Subcutaneous adipose tissue (tissue), 4 donors: ENCODE results near the gene ARAP1. TPM values are rescaled to one million over a fixed set of nuclear protein-coding genes. Genes with fewer than 3 reads are reported as not detected.

Source experiments
- total RNA-seq, 4 donors: library from RNA; depleted of rRNA; stranded (reverse); fragments of >200 nt; gene quantifications; one replicate each; pipeline ENCODE4 v1.1.0, GENCODE V29; 2016
- TF ChIP-seq, protein P1 (sequence below): fragments of 450-650 bp; IDR thresholded peaks from one replicate; pipeline ENCODE4 v1.5.1; 2016; ENCODE audit warnings: low read depth, mild to moderate bottlenecking, control low read depth, antibody characterized with exemption, moderate library complexity

The ARAP1 gene
- total RNA-seq, 4 donors from 2014 or later = 35.1 to 161 (median 127) TPM

DNA sequence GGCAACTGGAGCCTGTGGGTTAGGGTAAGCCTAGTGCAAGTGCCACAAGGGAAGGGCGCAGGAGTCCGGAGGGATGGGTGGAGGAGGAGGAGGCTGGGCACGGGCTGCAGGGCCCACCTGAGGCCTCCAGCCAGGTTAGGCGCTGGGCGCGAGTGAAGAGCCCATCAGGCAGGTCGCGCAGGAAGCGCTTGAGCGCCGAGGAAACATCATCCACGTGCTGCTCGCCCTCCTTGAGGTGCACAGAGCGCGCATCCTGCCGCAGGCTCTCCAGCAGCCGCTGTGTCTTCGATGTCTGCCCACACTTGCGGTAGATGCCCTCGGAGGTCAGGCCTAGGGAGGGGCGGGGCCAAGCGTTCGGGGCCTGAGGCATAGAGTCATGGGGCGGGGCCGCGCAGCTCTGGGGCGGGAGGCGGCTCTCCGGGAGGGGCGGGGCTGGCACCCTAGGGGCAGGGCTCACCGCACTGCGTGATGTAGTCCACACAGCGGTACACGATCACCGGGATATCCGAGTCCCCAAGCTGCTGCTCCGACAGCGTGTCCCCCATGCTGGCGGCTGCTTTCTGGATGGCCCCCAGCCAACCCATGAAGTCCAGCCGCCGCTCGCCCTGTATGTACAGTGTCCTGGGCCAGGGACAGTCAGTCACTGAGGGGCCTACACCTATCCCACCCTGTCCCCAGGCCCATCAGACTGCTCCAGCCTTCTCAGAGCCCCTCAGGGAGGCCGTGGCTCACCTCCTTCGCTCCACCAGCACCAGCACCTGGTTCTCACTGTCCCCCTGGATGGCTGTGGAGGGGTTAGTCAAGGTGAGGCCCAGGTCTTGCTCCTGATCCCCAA lies 55.1 kb downstream of the ARAP1 start:
- TF ChIP-seq, protein P1, sequence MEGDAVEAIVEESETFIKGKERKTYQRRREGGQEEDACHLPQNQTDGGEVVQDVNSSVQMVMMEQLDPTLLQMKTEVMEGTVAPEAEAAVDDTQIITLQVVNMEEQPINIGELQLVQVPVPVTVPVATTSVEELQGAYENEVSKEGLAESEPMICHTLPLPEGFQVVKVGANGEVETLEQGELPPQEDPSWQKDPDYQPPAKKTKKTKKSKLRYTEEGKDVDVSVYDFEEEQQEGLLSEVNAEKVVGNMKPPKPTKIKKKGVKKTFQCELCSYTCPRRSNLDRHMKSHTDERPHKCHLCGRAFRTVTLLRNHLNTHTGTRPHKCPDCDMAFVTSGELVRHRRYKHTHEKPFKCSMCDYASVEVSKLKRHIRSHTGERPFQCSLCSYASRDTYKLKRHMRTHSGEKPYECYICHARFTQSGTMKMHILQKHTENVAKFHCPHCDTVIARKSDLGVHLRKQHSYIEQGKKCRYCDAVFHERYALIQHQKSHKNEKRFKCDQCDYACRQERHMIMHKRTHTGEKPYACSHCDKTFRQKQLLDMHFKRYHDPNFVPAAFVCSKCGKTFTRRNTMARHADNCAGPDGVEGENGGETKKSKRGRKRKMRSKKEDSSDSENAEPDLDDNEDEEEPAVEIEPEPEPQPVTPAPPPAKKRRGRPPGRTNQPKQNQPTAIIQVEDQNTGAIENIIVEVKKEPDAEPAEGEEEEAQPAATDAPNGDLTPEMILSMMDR = no peak

DNA sequence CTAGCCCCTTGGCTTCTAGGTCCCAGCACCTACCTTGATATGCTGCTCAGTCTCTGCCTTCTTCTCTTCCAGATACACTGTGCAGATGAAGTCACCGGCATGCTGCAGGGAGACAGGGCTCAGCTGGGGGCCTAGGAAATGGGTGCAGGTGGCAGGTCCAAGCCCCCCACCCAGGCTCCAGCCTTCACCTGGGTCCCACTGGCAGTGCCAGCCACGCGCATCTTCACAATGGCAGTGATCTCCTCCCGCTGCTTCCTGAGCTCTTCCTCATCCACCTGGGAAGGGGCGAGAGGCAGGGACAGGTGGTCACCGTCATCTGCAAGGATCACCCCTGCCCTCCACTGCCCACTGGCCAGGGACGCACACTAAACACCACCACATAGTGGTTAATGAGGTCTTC lies 56.9 kb downstream of the ARAP1 start:
- TF ChIP-seq, protein P1 = no peak

DNA sequence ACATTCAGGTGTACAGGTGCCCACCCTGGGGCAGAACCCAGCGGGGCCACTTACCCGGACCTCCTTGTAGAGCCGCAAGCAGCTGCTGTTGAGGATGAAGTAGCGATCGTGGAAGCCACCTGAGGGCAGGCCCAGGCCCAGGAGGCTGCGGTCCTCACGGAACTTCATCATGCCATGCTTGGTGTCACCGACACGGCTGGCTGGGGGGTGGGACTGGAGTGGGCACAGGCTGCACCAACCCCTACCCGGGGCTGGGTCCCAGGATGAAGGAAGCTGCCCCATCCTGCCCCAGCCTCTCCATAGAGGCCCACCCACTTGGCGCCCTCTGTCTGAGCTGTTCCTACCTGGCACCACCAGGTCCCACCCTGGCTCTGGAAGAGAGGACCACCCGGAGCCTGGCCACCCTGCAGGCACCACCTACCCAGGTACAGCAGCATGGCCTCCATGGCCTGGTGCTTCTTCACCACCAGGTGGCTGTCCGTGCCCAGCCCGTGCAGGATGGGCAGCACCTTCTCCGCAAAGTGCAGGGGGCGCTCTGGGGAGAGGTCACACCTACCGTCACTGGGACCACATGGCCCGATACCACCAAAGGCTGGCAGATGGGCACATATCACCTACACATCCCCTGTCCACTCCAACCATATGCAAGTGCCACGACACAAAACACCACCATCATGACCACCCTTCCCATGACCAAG lies 58.8 kb downstream of the ARAP1 start:
- TF ChIP-seq, protein P1 = no peak

DNA sequence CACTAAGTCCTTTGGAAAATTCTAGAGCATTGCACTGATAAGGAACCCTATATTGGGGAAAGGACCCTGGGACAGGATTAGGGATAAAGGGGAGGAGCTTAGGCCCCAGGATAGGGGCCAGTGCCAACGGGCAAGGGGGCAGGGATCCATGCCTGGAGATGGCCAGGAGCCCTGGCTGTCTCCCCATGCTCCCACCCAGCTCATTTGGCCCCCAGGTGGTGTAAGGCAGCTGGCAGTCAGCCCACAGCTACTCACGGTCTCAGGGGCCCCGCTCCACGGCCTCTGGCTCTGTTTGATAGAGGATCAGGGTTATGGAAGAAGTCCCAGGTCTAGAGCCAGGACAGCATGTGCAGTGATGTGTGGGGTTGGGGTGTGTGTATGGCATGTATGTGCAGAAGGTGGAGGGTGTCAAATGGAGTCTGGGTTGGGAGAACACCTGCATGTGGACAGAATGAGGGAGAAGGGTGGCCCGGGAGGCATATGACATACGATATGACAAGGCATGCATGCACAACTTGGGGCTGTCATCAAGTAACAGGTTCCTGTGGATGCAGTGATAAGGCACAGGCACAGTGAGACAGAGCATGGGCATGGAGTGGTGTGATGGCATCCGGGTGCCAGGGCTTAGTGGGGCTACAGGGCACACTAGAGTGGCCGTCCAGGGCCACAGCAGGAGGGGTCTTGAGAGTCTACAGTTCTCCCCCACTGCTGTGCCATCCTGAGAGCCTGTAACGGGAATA lies 59.5 kb downstream of the ARAP1 start:
- TF ChIP-seq, protein P1 = no peak

DNA sequence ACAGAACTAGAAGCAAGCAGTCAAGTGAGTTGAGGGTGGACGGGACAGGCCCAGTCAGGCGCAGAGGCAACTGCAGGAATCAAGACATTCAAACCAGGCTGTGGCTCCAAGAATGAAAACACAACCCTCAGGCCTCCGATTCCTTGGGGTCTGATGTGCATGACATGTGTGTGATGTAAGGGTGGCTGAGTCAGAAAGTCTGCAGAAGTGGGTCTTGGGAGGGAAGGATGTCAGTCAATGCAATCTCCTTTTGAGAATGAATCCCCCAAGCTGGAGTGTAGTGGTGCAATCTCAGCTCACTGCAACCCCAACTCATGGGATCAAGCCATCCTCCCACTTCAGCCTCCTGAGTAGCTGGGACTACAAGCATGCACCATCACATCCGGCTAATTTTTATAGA lies 62.0 kb downstream of the ARAP1 start:
- TF ChIP-seq, protein P1 = no peak

DNA sequence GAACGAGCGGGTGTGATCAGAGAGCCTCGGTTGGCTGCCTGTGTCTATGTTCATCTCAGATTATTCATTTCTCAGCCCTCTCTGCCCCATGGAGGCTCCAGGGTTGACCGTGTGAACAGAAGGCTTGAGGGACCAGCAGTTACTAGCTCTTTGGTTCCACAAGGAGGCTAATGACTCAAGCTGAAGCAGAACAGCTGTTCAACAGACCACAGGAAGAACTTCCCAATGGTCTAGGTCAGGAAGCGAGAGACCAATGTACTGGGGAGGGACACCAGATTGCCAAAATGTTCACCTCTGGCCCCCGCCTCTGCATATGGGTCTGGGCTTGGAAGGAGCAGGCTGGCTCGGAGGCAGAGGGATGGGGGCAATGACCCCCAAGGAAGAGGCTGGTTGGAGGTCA lies 63.3 kb downstream of the ARAP1 start:
- TF ChIP-seq, protein P1 = no peak

DNA sequence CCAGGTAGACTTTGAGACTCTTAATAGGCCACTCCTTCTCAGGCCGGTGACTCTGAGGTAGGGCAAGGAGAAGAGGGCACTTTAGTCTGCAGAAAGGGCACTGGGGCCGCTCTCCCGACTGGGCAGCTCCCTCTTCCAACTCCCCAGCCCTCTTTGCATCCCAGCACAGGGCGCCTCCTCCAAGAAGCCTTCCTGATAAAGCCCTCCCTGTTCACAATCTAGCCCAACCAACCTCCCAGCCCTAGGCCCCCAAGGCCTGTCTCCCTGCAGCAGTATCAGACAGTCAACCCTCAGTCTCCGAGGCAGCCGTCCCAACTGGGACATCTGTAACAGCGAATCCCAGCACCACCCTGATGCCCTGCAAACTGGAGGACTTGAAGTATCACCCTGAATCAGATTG lies 63.7 kb downstream of the ARAP1 start:
- TF ChIP-seq, protein P1 = no peak
